Hepatocyte (in vitro differentiated cells): Measurements from ENCODE around the gene BSDC1.

Experiments used
- EZH2phosphoT487 ChIP-seq: fragments of 200-600 bp; sonication (generic); IDR thresholded peaks from one replicate; pipeline ENCODE4 v1.6.1; 2018; ENCODE audit warnings: antibody characterized with exemption, mild to moderate bottlenecking, low read depth, moderate library complexity; ENCODE audit not compliant: unreplicated experiment, severe bottlenecking
- TF ChIP-seq, protein P1 (sequence below): fragments of 200-600 bp; sonication (generic); IDR thresholded peaks from 2 replicates; pipeline ENCODE4 v1.5.1; 2016; ENCODE audit warnings: antibody characterized with exemption, mild to moderate bottlenecking; ENCODE audit not compliant: poor library complexity

DNA sequence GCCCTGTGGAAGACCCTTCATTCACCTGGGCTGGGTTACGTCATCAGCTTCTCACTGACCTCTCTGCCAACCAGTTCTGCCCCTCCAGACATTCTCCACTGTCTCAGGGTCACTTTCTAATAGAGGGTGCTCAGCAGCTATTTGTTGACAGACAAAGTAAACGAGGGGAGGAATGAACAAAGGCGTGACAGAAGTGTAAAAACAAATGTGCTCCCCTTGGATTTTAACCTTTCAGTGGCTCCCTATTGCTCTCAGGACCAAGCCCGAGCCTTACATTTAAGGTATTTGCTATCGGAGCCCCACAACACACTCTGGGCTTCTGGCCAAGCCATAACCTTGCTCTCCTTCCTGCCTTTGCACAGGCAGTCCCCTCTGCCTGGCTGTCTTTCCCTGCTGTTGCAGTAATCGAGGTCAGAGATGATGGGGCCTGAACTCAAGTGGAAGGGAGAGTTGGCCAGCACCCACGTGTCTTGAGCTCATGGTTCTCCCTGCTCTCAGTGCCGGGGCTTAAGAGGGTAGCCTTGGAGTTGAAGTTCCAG is 48.9 kb downstream of the BSDC1 start:
- TF ChIP-seq, protein P1, sequence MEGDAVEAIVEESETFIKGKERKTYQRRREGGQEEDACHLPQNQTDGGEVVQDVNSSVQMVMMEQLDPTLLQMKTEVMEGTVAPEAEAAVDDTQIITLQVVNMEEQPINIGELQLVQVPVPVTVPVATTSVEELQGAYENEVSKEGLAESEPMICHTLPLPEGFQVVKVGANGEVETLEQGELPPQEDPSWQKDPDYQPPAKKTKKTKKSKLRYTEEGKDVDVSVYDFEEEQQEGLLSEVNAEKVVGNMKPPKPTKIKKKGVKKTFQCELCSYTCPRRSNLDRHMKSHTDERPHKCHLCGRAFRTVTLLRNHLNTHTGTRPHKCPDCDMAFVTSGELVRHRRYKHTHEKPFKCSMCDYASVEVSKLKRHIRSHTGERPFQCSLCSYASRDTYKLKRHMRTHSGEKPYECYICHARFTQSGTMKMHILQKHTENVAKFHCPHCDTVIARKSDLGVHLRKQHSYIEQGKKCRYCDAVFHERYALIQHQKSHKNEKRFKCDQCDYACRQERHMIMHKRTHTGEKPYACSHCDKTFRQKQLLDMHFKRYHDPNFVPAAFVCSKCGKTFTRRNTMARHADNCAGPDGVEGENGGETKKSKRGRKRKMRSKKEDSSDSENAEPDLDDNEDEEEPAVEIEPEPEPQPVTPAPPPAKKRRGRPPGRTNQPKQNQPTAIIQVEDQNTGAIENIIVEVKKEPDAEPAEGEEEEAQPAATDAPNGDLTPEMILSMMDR = no peak
- no peak for TF ChIP-seq EZH2phosphoT487
